ENCODE data around the gene ACOXL. TPM values are rescaled to one million over a fixed set of nuclear protein-coding genes. Genes with fewer than 3 reads are reported as not detected.

The ACOXL gene
- total and polyA plus RNA-seq, 2 of the 8 experiments (the other 6 are each of a cell fraction or from before 2014, with no cell fraction given), result 11.4 to 20.6 TPM

DNA sequence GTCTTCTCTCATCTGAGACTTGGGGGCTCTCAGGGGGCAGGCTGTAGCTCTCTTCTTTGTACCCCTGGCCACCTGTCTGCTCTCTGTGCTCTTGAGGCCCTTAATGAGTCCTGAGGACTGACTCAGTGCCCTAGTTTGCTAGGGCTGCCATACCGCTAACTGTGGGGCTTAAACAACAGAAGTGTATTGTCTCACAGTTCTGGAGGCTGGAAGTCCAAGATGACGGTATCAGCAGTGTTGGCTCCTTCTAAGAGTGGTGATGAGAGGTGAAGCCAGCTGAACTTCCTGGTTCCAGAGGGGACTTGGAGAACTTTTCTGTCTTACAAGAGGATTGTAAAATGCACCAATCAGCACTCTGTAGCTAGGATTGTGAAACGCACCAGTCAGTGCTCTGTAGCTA, 67.0 kb downstream of the ACOXL start:
- Histone ChIP-seq H3K18ac (ENCODE audit: extremely low read depth, low read length) (no peak overlapping the region), H2BK5ac (ENCODE audit: low read depth, low read length) (no peak overlapping the region), H3K23ac (ENCODE audit: insufficient read length) (no peak overlapping the region), H3K27me3 (replicated peaks in 1 of 4; ENCODE audit: control insufficient read depth in 3 of 4, extremely low read depth in 1 of 4, insufficient read depth in 3 of 4, low read length in 3 of 4) (no peaks in the 10 kb centered on the region), H2AK5ac (ENCODE audit: low read depth, low read length) (no peak overlapping the region), H3K14ac (ENCODE audit: insufficient read length) (no peak overlapping the region), H3K4me2 (ENCODE audit: insufficient read depth in 1 of 2, low read depth in 2 of 2, low read length in 2 of 2) (no peak overlapping the region), H2BK120ac (replicated peaks; ENCODE audit: low read depth, low read length) (no peak overlapping the region), H3K4ac (replicated peaks; ENCODE audit: insufficient read length, low read depth, low read length) (no peak overlapping the region), H3K79me2 (ENCODE audit: control insufficient read depth in 1 of 2, insufficient read depth in 2 of 2, low read length in 2 of 2) (no peaks in the 10 kb centered on the region), H2AFZ (ENCODE audit: low read length) (no peak overlapping the region), H2BK15ac (ENCODE audit: low read length) (no peak overlapping the region), H3K23me2 (ENCODE audit: low read depth, low read length) (no peaks in the 10 kb centered on the region), H3K4me1 (replicated peaks in 1 of 4; ENCODE audit: control insufficient read depth in 3 of 4, insufficient read depth in 4 of 4, low read length in 3 of 4) (peaks cover 2 to 19% (median 5%) of the 10 kb centered on the region in 4 experiments; a peak in 5 of 7 replicates), H2BK20ac (ENCODE audit: low read length) (no peak overlapping the region), H3K27ac (ENCODE audit: low read depth, low read length) (no peak overlapping the region), H3K9me3 (ENCODE audit: insufficient read depth in 2 of 2, low read depth in 1 of 2, low read length in 1 of 2) (peaks cover 0 to 5% of the 10 kb centered on the region in 2 experiments; a peak in 2 of 4 replicates), H3K79me1 (ENCODE audit: low read depth, low read length) (no peaks in the 10 kb centered on the region), H3K9ac (replicated peaks in 1 of 4; ENCODE audit: extremely low read depth in 1 of 4, low read depth in 3 of 4, low read length in 3 of 4) (no peak overlapping the region), H3K4me3 (ENCODE audit: extremely low read depth in 1 of 4, insufficient read depth in 2 of 4, low read depth in 3 of 4, low read length in 4 of 4) (no peak overlapping the region), H4K91ac (replicated peaks; ENCODE audit: insufficient read length, low read length) (no peak overlapping the region), H3K56ac (replicated peaks; ENCODE audit: insufficient read length, low read depth, low read length) (no peak overlapping the region), H4K5ac (ENCODE audit: insufficient read length, low read depth, low read length) (no peak overlapping the region), H2BK12ac (ENCODE audit: low read depth, low read length) (no peak overlapping the region), H3K36me3 (ENCODE audit: control insufficient read depth in 2 of 4, insufficient read depth in 4 of 4, low read length in 3 of 4) (peaks cover 2 to 32% (median 20%) of the 10 kb centered on the region in 4 experiments; a peak in 7 of 8 replicates), H4K8ac (ENCODE audit: extremely low read depth, insufficient read depth, low read length) (no peak overlapping the region), H4K20me1 (replicated peaks in 1 of 2; ENCODE audit: control insufficient read depth in 1 of 2, insufficient read depth in 2 of 2, low read length in 2 of 2) (no peaks in the 10 kb centered on the region)
- ChIA-PET POLR2A (ENCODE audit: partially characterized antibody) (no interaction called here), CTCF (ENCODE audit: partially characterized antibody) (interaction anchor here (0.7 to 2.4 kb wide), 2 partner anchors 13 to 18 kb away, joined by 3 to 10 read pairs; no protein-coding TSS in a partner anchor)
- FAIRE-seq (no peak), DNase-seq (ENCODE audit: low read depth in 1 of 2, low spot score in 2 of 2) (no peak)
- TF ChIP-seq SIX5 (IDR thresholded peaks at IDR 0.05; ENCODE audit: low read depth, low read length) (no peak), KDM1A (IDR thresholded peaks at IDR 0.05; ENCODE audit: borderline replicate concordance, low read length) (no peak), SP2 (IDR thresholded peaks at IDR 0.05; ENCODE audit: low read length) (no peak), ASH2L (IDR thresholded peaks at IDR 0.05; ENCODE audit: low read length) (no peak), EP300 (IDR thresholded peaks at IDR 0.05; ENCODE audit: borderline replicate concordance in 1 of 2, low read depth in 2 of 2, low read length in 2 of 2) (no peak), RNF2 (IDR thresholded peaks at IDR 0.05; ENCODE audit: borderline replicate concordance, low read depth, low read length, missing control alignments, poor library complexity, severe bottlenecking) (no peak), SIRT6 (IDR thresholded peaks at IDR 0.05; ENCODE audit: low read length) (no peak), POLR2A (IDR thresholded peaks at IDR 0.05; ENCODE audit: control extremely low read depth in 1 of 2, low read depth in 2 of 2, low read length in 2 of 2) (no peak), PHF8 (conservative IDR thresholded peaks at IDR 0.05; ENCODE audit: low read depth, low read length) (no peak)
- whole genome bisulfite sequencing, 2 experiments (ENCODE audit: extremely low coverage in 1 of 2, insufficient coverage in 1 of 2, insufficient read length in 1 of 2, insufficient replicate concordance in 2 of 2, low coverage in 1 of 2, low lambda C conversion rate in 2 of 2, missing lambda C conversion rate in 1 of 2), result 96% methylated on average over 3 of the region's 3 CpGs; no CpG with 5 or more reads in 1 of the 2 experiments
